ENCODE results near the gene MARK2.

- TF ChIP-seq, protein P1, sequence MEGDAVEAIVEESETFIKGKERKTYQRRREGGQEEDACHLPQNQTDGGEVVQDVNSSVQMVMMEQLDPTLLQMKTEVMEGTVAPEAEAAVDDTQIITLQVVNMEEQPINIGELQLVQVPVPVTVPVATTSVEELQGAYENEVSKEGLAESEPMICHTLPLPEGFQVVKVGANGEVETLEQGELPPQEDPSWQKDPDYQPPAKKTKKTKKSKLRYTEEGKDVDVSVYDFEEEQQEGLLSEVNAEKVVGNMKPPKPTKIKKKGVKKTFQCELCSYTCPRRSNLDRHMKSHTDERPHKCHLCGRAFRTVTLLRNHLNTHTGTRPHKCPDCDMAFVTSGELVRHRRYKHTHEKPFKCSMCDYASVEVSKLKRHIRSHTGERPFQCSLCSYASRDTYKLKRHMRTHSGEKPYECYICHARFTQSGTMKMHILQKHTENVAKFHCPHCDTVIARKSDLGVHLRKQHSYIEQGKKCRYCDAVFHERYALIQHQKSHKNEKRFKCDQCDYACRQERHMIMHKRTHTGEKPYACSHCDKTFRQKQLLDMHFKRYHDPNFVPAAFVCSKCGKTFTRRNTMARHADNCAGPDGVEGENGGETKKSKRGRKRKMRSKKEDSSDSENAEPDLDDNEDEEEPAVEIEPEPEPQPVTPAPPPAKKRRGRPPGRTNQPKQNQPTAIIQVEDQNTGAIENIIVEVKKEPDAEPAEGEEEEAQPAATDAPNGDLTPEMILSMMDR (IDR thresholded peaks at IDR 0.05; ENCODE audit: low read length): no peak
- no peak for TF ChIP-seq EZH2 (optimal IDR thresholded peaks at IDR 0.05; ENCODE audit: low read depth, low read length)
- no peak for TF ChIP-seq EZH2phosphoT487 (IDR thresholded peaks at IDR 0.05; ENCODE audit: low read length)
These were observed 78.2 kb downstream of the MARK2 start, which contains the start of gene RCOR2 for GRCh38 chr11:63916837-63917691.
